Measurements from ENCODE around the gene CHRNA1.

GRCh38 chr2:174774886-174775285 lies 10.6 kb upstream of the CHRNA1 start:
- TF ChIP-seq CTCF (IDR thresholded peaks at IDR 0.05) (no peak), POLR2A (IDR thresholded peaks at IDR 0.05) (no peak)

All from adrenal gland (tissue), 5 donors.